Renal cortical epithelial cell (primary cell): ENCODE measurements around the gene RAB15. TPM values are rescaled to one million over a fixed set of nuclear protein-coding genes. Genes with fewer than 3 reads are reported as not detected.

Experiments used
- DNase-seq: peaks from one replicate; pipeline ENCODE4 v3.0.0-alpha.2; 2011; ENCODE audit warnings: low read depth
- total RNA-seq: library from RNA; depleted of rRNA; stranded (reverse); fragments of >200 nt; gene quantifications from 2 replicates; pipeline ENCODE4 v1.2.3, GENCODE V29; 2014

RAB15 gene
- total RNA-seq, 1 donor from 2014 or later = 7.4 TPM

DNA sequence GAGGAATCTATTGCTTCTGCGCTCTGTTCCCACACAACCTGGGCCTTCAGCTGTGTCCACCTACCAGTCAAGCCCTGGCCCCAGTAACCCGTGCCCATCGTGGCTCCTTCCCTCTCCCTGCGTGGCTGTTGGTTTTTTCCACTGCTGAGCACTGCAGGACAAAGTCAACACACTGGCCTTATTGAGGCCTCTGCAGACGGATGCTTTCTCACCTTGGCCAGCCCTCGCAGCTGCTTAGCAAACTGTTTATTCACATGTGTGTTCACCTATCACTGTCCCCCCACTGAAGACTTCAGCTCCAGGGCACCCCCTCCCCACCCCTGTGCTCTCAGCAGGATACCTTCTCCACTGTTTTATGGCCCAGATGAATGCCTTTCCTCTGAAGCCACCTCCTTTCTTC, 16.8 kb downstream of the RAB15 start:
- DNase-seq = no peak

DNA sequence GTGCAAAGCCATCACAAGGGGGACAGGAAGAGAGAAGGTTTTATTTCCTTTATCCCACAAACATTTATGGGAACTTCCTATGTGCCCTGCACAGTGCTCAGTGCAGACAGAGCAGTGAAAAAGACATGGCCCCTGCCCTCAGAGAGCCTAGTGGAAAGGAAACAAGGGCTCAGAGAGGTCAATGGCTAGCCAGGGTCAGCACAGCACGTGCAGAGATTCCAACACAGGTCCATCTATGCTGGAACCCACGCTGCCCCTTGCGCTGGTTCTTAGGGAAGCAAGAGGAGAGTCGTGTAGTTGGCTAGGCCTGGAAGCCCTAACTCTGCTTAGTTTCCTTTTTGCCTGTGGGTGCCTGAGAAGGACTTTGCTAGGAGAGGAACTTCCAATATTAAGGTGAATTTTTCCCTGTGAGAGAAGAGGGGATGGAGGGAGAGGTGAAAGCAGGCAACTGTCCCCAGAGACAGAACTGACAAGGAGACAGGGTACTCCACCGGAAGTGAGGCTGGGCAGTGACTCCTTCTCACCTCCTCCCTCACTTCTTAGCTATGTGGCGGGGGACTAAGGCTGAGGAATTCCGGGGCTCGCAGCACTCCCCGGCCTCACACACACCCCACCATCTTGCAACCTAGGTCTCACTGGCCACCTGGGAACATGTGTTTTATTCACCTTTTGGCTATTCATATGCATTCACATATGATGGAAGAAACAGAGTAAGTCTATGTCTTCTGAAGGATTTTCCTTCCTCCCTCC, 17.5 kb downstream of the RAB15 start:
- DNase-seq = no peak

DNA sequence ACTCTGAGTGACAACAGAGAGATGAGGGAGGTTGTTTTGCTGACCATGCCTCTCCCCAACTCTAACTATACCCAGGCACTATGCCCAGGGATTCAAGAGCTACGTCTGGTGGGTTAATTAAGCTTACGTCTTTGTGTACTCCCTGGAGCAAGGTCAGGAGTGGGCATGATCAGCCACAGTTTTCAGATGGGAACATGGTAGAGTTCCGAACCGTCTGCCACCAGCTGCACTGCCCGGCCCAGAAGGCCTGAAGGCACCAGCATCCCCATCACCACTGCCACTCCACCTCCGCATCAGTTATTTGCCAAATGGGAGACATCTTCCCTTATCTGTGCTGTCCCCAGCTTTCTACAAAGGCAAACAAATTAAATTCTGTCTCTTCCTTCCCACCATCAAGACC, 18.5 kb downstream of the RAB15 start:
- no peak for DNase-seq

DNA sequence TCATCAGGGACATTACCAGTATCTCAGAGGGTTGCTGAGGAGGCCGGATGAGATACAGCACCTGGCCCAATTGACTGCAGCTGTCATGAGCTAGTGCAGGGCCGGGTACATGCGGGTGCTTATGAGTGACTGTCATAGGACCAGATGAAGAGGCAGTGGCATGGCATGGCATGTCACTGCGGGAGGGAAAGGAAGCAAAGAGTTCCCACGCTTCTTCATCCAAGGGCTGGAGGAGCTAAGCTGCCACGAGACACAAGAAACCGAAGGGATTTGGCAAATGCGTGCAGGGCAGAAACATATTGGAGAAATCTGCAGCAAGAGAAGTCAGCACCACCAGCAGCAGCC, 18.9 kb downstream of the RAB15 start:
- no peak for DNase-seq

DNA sequence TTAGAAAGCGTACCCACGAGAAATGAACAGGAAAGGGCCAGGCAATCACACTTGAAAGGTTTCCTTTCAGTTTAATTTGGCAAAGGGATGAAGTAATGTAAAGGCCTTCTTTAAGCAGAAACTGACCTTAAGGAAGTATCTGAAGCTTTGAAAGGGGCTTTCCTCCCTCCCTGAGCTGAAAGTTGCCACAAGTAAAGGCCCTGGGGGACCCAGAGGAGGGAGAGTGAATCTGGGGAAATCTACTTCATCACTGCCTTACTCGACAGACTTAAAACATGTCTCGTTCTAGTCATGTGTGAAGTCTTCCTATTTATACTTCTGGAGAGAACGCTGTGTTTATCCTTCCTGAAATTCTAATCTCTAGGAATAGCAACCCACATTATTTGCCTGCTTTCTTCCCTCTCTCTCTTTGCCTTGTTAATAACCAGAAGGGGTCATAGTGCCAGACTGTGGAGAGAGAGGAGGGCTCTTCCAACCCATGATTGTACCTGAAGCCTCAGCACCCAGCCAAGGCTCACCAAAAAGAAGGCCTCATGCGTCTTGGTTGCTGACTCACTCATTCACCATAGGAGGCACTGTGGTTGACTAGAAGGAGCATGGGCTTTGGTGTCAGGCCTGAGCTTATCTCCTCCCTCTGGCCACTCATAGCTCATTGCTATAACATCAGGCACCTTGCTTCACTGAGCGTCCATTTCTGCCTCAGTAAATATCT, 19.4 kb downstream of the RAB15 start:
- DNase-seq = no peak

DNA sequence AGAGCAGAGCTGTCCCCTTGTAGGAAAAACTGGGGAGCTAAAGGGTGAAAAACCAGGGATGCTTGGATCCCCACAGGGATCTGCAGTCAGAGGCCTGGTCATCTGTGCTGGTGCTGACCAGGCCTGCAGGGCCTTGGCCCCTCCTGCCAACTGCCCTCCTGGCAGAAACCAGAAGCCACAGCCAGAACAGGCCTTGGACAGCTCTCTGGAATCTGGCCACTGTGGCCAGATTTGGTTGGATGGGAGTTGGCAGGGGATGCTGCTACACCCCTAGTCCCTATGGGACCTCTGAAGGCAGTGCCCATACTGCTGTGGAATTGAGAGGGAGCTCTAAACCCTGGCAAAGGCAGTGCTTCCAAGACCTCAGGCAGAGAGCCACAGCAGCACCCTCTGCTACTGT, 20.4 kb downstream of the RAB15 start:
- no peak for DNase-seq

DNA sequence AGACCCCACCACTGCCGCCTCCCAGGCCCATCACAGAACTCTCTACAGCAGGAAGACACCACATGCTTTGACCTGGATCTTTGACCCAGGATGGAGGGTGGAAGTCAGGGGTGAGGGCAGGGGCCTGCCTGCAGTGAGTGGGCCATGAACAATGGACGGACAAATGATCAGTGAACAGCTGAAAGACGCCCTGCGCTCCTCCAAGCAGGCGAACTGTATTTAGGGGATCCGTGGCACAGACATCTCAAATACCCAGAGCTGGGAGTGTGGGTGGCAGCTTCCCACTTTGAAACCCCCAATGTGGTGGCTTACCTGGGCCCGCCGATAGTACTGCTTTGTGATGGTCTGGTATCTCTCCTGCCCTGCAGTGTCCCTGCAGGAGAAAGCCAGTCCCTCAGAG, 20.8 kb downstream of the RAB15 start:
- DNase-seq = no peak

DNA sequence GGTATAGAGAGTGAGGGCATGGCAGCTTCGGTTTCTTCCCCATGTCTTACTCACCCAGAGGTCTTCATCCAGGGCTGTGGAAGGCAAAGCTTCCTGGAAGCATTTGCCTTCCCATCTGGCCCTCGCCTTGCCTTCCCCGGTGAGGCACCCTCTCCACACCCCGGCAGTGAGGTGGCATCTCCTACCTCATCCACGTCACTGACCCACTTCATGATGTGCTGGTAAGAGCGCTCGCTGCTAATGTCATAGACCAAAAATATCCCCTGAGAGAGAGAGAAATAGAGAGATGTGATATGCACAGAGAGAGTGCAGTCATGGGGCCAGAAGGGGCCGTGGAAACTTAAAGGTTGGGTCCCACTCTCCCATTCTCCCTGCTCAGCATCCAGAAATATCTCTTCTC, 21.2 kb downstream of the RAB15 start:
- DNase-seq = no peak

DNA sequence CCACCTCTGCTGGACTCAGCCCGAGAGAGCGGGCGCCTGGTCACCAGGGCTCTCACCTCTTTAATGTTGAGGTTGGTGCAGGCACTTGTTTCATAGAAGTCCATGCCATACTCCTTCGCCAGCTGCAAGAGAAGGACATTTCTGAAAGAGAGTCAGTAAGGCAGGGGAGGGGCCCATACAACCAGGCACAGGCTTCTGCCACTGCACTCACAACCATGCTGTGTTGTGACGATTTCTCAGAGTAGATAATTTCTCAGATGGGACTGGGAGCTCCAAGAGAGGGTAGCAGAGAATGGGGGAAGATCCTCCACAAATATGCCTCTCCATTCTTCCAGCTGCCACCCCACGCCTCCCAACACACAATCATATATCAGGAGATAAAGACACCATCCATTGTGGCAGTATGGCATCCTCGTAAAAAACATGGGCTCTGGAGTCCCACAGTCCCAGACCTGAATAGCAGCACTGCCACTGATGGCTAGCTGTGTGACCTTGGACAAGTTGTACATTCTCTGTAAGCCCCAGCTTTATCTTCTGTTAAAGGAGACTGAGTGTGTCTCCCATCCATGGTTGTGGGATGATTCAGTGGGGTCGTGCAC, 23.4 kb downstream of the RAB15 start:
- DNase-seq = no peak

DNA sequence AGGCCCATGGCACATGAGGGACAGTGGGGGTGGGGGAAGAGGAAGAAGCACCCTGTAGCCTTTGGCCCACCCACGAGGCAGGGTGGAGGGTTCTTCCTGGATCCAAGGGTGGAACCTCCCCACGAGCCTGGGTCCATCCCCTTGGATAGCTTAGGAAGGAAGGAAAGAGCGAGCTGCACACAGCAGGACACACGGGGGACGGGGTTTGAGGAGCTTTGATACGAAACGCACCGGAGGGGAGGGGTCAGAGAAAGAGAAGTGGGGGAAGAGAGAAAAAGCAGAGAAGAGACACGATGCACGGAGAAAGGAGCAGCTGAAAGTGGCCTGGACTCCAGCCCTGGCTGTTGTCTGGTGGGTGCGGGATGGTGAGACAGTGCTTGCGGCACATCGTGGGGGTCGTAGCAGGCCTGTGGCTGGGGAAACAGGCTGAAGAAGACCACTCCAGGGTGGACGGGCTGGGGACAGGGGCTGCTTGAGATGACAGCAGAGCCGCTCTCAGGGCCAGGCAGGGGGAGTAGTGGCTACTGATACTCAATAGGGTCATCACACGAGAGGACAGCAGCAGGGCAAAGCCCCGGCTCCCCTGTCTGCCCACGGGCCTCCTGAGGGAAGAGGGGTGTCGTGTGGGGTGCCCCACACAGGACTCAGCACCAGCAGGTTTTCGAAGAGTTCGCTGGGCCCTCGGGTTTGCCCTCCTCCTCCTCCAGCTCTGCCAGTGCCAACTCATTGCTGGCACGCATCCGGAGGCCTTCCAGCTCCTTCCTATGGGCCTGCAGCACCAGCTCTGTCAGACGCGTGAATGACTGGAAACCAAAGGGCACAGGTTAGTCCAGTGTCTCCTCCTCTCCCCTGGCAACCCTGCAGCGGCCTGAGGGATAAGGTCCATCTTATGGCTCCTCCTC, 24.2 kb downstream of the RAB15 start:
- no peak for DNase-seq

DNA sequence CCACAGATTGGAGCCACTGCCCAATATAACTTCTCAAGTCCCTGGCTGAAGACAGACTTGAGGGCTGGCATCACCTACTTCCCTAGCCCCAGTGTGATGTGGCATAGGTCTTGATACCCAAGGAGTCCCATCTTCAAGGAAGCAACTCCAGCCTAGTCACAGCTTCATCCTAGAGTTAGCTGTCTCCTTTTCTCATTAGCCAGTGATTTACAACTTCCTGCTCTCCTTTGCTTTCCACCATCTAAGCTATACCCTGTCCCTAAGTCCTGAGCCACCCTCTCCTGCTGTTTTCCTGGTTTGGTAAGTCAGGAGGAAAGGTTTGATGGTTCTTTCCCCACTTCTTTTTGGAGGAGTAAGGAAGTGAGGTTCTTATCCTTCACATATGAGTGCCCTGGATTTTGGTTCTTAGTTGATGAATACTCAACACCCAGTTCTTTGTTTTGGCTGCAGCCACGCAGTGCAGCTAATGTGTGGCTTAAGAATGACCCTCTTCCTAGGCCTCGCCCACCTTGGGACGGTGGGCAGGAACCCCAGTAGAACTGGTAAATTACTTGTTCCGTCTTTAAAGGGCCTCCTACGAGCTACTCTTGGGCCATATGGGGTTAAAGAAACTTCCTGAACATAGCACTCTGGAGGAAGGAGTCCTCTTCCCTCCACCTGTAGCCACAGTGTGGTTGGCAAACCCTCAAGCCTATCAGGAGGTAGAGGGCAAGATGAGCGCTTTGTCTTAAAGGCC, 25.7 kb downstream of the RAB15 start:
- no peak for DNase-seq

DNA sequence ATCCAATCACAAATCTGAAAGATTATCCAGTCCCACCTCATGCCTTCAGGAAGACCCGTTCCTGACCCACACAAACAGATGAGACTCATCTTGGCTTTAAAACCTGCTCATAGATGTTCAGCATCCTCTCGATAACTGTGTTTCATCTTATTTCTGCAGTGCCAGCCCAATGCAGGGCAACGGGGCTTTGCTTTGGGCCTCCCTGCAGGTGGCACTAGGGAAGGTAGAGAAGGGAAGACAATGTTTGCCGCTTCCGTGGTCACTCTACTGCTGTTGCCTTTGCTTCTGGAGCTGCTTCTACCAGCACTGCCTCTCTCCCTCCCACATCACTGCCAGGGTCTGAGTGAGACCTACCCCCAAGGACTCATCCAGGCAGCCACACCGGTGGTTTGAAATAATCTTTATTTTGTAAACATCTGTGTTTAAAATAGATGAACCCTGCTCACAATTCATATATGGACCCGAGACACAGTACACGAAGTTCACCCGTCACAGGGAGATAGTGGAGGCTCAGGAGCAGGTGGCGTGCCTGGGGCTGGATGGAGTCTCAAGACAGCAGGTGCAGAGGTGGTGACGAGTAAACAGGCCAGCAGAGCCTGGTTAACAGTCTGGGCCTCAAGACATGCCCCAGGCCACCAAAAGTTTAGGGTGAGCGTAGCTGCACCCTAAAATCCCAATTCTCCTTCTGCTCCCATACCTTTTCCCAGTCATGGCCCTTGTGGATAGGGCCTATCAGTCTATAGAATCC, 26.5 kb downstream of the RAB15 start:
- no peak for DNase-seq

DNA sequence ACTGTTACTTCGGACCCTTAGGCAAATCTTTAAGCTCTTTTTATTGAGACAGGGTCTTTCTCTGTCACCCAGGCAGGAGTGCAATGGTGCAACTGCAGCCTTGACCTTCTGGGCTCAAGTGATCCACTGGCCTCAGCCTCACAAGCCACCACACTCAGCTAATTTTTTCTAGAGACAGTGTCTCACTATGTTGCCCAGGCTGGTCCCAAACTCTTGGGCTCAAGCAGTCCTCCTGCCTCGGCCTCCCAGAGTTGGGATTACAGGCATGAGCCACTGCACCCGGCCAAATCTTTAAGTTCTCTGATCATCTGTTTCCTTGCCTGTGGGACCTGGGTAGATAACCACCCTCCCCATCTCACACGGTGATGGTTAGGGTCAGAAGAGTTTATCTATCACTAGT, 27.3 kb downstream of the RAB15 start:
- no peak for DNase-seq

DNA sequence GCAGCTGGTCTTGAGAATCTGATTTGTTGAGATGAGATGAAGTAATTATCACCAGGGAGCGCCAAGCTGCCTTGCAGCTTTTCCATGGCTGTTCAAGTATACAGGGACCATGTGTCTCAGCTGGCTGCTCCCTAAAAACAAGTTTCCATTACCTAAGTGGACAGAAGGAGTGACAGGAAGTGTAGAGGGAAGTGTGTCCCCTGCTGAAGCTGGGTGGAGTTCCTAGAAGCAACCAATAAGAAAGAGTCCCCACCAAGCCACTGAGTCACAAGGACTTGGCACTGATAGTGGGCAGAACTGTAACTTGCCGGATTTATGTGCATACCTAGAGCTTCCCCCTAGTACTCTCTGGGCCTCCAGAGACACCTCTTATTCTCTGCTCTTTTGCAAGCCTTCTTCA, 28.1 kb downstream of the RAB15 start:
- no peak for DNase-seq

DNA sequence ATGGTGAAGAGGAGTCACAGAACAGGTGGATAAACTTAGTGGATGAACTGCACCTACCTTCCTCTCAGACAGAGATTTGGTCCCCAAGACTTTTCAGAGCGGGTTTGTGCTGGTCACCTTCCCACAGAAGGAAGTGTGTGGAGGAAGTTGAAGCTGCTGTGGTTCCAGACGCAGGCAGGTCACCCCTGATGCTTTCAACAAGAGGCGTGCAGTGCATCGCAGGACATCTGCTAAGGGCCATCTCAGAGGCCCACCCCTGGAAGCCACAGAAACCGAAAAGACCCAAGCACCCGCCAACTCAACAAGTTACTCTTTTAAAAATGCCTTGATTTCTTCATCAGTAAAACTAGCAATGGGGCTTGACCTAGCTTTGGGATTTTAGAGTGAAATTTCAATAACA, 28.6 kb downstream of the RAB15 start:
- DNase-seq = no peak

DNA sequence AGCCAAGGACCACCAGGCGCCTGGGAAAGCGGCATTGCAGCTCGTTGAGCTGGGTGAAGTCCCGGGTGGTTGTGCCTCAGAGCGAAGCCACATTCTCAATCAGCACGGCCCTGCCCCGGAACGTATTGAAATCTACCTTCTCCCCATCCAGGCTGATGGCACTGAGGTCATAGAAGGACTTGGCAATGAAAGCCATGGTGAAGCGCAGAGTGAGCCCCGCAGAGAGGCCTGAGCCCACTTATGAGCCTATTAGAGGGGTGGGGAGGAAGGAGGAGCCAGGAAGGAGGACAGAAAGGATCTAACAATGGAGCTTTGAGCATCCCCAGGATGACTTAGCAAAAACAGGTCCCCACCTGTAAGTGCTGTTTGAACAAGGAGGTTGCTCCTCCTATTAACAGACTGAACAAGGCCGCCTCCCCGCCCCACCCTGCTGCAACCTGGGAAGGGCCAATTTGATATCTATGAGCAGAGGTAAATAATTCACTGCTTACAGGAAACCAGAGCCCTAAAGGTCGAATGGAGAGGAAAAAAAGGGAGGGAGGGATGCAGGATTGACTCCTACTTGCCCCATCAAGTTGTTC, 29.5 kb downstream of the RAB15 start, which contains the start of gene GPX2:
Gene GPX2 (minus strand): TSS at position 215 of the 581 bp plus-strand sequence. CDS start 19 bp downstream, at position 196.
- no peak for DNase-seq

DNA sequence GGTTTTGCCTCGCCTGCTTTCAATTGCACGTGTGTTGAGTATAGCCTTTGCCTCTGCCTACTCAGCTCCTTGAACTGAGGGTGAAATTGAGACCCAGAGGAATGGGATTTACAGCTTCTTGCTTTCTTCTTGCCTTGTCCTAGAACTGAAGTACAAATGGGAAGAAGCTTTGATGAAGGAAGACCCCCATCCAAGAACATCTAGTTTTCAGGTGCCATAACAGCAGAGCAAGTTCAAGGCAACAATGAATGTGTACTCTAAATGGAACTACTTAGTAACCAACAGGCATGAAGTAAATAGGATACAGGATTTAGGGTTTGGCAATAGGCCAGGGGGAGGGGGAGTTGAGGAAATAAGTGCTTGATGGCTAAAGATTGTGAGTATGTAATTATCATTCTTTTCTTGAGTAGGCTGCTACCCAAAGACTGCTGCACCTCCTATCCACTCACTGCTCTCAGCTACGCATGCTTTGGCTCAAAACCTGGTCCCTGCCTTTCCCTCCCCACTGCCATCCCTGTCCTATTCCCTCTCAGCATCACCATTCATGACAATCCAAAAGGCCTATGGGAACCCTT, 31.7 kb downstream of the RAB15 start:
- DNase-seq = no peak

DNA sequence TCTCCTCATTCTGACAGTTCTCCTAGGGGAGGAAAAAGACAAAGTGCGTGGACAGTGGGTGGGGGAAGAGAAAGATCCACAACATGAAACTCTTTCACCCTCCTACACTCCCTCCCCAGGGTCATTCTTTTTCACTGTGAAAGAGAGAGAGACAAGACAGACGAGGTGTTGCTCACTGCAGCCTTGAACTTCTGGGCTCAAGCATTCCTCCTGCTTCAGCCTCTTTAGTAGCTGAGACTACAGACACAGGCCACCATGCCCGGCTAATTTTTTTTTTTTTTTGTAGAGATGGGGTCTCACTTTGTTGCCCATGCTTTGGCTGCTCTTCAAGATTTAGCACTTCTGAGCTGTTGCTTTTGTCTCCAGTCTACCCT, 32.3 kb downstream of the RAB15 start:
- DNase-seq = no peak

DNA sequence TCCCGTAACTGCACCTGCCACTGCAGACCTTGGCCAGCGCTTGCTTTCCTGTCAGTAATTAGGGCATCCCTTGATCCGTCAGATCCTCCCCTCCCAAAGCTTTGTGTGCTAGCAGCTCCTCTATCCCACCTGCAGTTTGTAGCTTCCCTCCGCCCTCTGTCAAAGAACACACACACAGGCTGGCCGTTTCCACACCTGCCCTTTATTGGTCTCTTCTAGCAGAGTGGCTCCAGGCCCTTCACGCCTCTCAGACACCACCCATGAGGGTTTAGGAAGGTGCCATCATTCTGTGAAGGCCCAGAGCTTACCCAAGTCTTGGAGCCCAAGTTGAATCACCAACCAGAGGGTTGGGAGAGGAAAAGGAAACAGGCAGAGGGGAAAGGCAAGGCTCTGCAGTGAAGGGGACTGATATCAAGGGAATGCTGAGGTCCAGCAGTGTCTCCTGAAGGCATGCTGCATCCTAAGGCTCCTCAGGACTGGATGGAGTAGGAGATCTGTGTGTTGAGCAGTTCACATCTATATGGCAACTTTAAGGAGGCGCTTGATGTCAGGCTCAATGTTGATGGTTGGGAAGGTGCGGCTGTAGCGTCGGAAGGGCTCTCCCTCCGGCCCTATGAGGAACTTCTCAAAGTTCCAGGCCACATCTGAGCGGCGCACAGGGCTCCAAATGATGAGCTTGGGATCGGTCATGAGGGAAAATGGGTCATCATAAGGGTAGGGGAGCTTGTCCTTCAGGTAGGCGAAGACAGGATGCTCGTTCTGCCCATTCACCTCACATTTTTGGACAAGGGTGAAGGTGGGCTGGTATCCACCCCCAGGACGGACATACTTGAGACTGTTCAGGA, 32.9 kb downstream of the RAB15 start:
- DNase-seq = no peak
